Large intestine (tissue), 3 donors: Measurements from ENCODE around the gene FAM131B. TPM values are rescaled to one million over a fixed set of nuclear protein-coding genes. Genes with fewer than 3 reads are reported as not detected.

ENCODE experiments used
- DNase-seq, 2 donors: peaks; one replicate each; pipeline versions ENCODE4 v3.0.0 to v3.0.0-alpha.2; 2013
- H3K27ac ChIP-seq: one replicate; pipeline ENCODE4 v1.5.1; 2013; ENCODE audit warnings: low read length
- H3K27me3 ChIP-seq: 2 replicates; pipeline ENCODE4 v1.6.1; 2013; ENCODE audit warnings: low read length; ENCODE audit not compliant: control insufficient read depth, insufficient read depth
- H3K36me3 ChIP-seq: 2 replicates; pipeline ENCODE4 v1.6.1; 2013; ENCODE audit warnings: low read length; ENCODE audit not compliant: control insufficient read depth, insufficient read depth
- H3K4me1 ChIP-seq: one replicate; pipeline ENCODE4 v1.6.1; 2013; ENCODE audit warnings: low read length; ENCODE audit not compliant: control insufficient read depth, insufficient read depth
- H3K4me3 ChIP-seq: one replicate; pipeline ENCODE4 v1.5.1; 2013; ENCODE audit warnings: low read length
- H3K9me3 ChIP-seq: one replicate; pipeline ENCODE4 v1.6.1; 2013; ENCODE audit warnings: mild to moderate bottlenecking, low read depth, low read length, moderate library complexity; ENCODE audit not compliant: control insufficient read depth
- WGBS: methylation state at CpG from one replicate; pipeline ENCODE4 v1.1.5; 2013; ENCODE audit warnings: low lambda C conversion rate; ENCODE audit not compliant: insufficient coverage; 5-methylcytosine and 5-hydroxymethylcytosine counted together
- polyA plus RNA-seq: library from polyadenylated mRNA; unstranded; fragments of 120-200 nt; gene quantifications from one replicate; pipeline ENCODE4 v1.2.1, GENCODE V29; 2013

Gene FAM131B
- polyA plus RNA-seq, 1 donor, result 5.8 TPM

- H3K4me3 ChIP-seq, result no peak overlapping the region
- peaks cover 58% of the 10 kb centered on the region for H3K4me1 ChIP-seq
- no CpG with 5 or more reads among the region's 15 CpGs for WGBS
- H3K27ac ChIP-seq, result no peak overlapping the region
- no peaks in the 10 kb centered on the region for H3K27me3 ChIP-seq
- DNase-seq, result no peak
- no peaks in the 10 kb centered on the region for H3K9me3 ChIP-seq
- H3K36me3 ChIP-seq, result peaks cover 56% of the 10 kb centered on the region
These were observed 27.0 kb upstream of the FAM131B start for GRCh38 chr7:143389316-143390103.

- no peak for DNase-seq
- Histone ChIP-seq H3K27ac (no peak overlapping the region), H3K4me1 (peaks cover 54% of the 10 kb centered on the region), H3K27me3 (no peaks in the 10 kb centered on the region), H3K36me3 (peaks cover 56% of the 10 kb centered on the region), H3K9me3 (no peaks in the 10 kb centered on the region), H3K4me3 (no peak overlapping the region)
- no CpG with 5 or more reads among the region's 28 CpGs for WGBS
These were observed 26.1 kb upstream of the FAM131B start for GRCh38 chr7:143388491-143389101.

- H3K27ac ChIP-seq, result no peak overlapping the region
- no peaks in the 10 kb centered on the region for H3K9me3 ChIP-seq
- no peak overlapping the region for H3K4me3 ChIP-seq
- peaks cover 51% of the 10 kb centered on the region for H3K4me1 ChIP-seq
- H3K27me3 ChIP-seq, result no peaks in the 10 kb centered on the region
- DNase-seq, result no peak
- peaks cover 60% of the 10 kb centered on the region for H3K36me3 ChIP-seq
- WGBS, result no CpG with 5 or more reads among the region's 10 CpGs
These were observed 25.5 kb upstream of the FAM131B start for GRCh38 chr7:143388051-143388450.

- peaks cover 62% of the 10 kb centered on the region for H3K36me3 ChIP-seq
- H3K4me3 ChIP-seq, result no peak overlapping the region
- no peaks in the 10 kb centered on the region for H3K9me3 ChIP-seq
- no peaks in the 10 kb centered on the region for H3K27me3 ChIP-seq
- DNase-seq, result peak in 1 of 2 donors; percentile 58
- H3K27ac ChIP-seq, result peak overlapping the region; percentile 62
- H3K4me1 ChIP-seq, result peaks cover 48% of the 10 kb centered on the region
- no CpG with 5 or more reads among the region's 23 CpGs for WGBS
These were observed 24.9 kb upstream of the FAM131B start for GRCh38 chr7:143387156-143387975.

- Histone ChIP-seq H3K27ac (peak overlapping the region; percentile 72), H3K9me3 (no peaks in the 10 kb centered on the region), H3K27me3 (no peaks in the 10 kb centered on the region), H3K4me1 (peaks cover 40% of the 10 kb centered on the region), H3K36me3 (peaks cover 50% of the 10 kb centered on the region), H3K4me3 (no peak overlapping the region)
- WGBS, result 73% methylated on average over 3 of the region's 19 CpGs
- peak; percentile 71 to 80 for DNase-seq
These were observed 23.6 kb upstream of the FAM131B start for GRCh38 chr7:143385891-143386781.

GRCh38 chr7:143384661-143385631 is 22.4 kb upstream of the FAM131B start:
- no CpG with 5 or more reads among the region's 14 CpGs for WGBS
- H3K36me3 ChIP-seq, result peaks cover 38% of the 10 kb centered on the region
- H3K4me3 ChIP-seq, result no peak overlapping the region
- no peaks in the 10 kb centered on the region for H3K9me3 ChIP-seq
- DNase-seq, result no peak
- peak overlapping the region; percentile 32 for H3K27ac ChIP-seq
- H3K27me3 ChIP-seq, result no peaks in the 10 kb centered on the region
- H3K4me1 ChIP-seq, result peaks cover 42% of the 10 kb centered on the region

GRCh38 chr7:143384148-143384547 is 21.6 kb upstream of the FAM131B start:
- no peak overlapping the region for H3K4me3 ChIP-seq
- peaks cover 46% of the 10 kb centered on the region for H3K4me1 ChIP-seq
- DNase-seq, result no peak
- peaks cover 30% of the 10 kb centered on the region for H3K36me3 ChIP-seq
- 100% methylated on average over 3 of the region's 5 CpGs for WGBS
- H3K27ac ChIP-seq, result no peak overlapping the region
- H3K27me3 ChIP-seq, result no peaks in the 10 kb centered on the region
- no peaks in the 10 kb centered on the region for H3K9me3 ChIP-seq

- no peaks in the 10 kb centered on the region for H3K27me3 ChIP-seq
- no peak overlapping the region for H3K27ac ChIP-seq
- DNase-seq, result no peak
- no CpG with 5 or more reads among the region's 1 CpG for WGBS
- H3K9me3 ChIP-seq, result no peaks in the 10 kb centered on the region
- peaks cover 46% of the 10 kb centered on the region for H3K4me1 ChIP-seq
- peaks cover 25% of the 10 kb centered on the region for H3K36me3 ChIP-seq
- H3K4me3 ChIP-seq, result no peak overlapping the region
These were observed 21.1 kb upstream of the FAM131B start for GRCh38 chr7:143383642-143383957.
